H1 (cell line): ENCODE data around the gene RASSF5. TPM values are rescaled to one million over a fixed set of nuclear protein-coding genes. Genes with fewer than 3 reads are reported as not detected.

Experiments
- ASH2L ChIP-seq: fragments of 200-600, 300-600 bp; sonication (generic); IDR thresholded peaks from one replicate; pipeline ENCODE4 v1.7.1; 2017; ENCODE audit warnings: low read length
- ATF2 ChIP-seq: IDR thresholded peaks from 2 replicates; pipeline ENCODE4 v1.6.1; 2012; ENCODE audit warnings: low read length, inconsistent platforms
- BACH1 ChIP-seq: IDR thresholded peaks from 2 replicates; pipeline ENCODE4 v1.6.1; 2012; ENCODE audit warnings: low read length, improper control_type of control experiment
- CBX8 ChIP-seq: fragments of 300-800, 300-1000 bp; sonication (generic); IDR thresholded peaks from 2 replicates; pipeline ENCODE4 v1.7.1; 2016; ENCODE audit warnings: low read depth, low read length, borderline replicate concordance
- CEBPB ChIP-seq: IDR thresholded peaks from 2 replicates; pipeline ENCODE4 v1.6.1; 2012; ENCODE audit warnings: low read depth, low read length
- CTBP2 ChIP-seq: IDR thresholded peaks from 2 replicates; pipeline ENCODE4 v1.7.0; 2011; ENCODE audit warnings: borderline replicate concordance, mild to moderate bottlenecking, moderate library complexity, mixed read lengths, low read length; ENCODE audit not compliant: insufficient read depth, insufficient read length
- E2F6 ChIP-seq: IDR thresholded peaks from 2 replicates; pipeline ENCODE4 v1.6.1; 2012; ENCODE audit warnings: inconsistent platforms
- FOSL1 ChIP-seq: IDR thresholded peaks from 2 replicates; pipeline ENCODE4 v1.6.1; 2011; ENCODE audit warnings: mild to moderate bottlenecking, low read depth, low read length, moderate library complexity; ENCODE audit not compliant: insufficient read depth
- HDAC2 ChIP-seq, 2 experiments: fragments of 300-600 bp in 1 of 2; sonication (generic) in 1 of 2; IDR thresholded peaks; 2 replicates each; pipeline ENCODE4 v1.6.1; 2011 to 2012; ENCODE audit warnings: low read depth in 2 of 2, low read length in 2 of 2, mild to moderate bottlenecking in 2 of 2, moderate library complexity in 2 of 2, borderline replicate concordance in 1 of 2, inconsistent platforms in 1 of 2
- HDAC6 ChIP-seq: IDR thresholded peaks from one replicate; pipeline ENCODE4 v1.7.1; 2012; ENCODE audit warnings: low read depth, mild to moderate bottlenecking, inconsistent platforms, low read length, moderate library complexity
- KDM1A ChIP-seq: fragments of 200-600, 300-600 bp; sonication (generic); IDR thresholded peaks from 2 replicates; pipeline ENCODE4 v1.7.1; 2016; ENCODE audit warnings: mild to moderate bottlenecking, low read length, borderline replicate concordance
- NANOG ChIP-seq: IDR thresholded peaks from 2 replicates; pipeline ENCODE4 v1.6.1; 2011; ENCODE audit warnings: low read length, low read depth, mild to moderate bottlenecking, inconsistent platforms; ENCODE audit not compliant: insufficient read depth, poor library complexity, severe bottlenecking
- POLR2A ChIP-seq, 2 experiments: IDR thresholded peaks; 1 replicate in 1 of 2; 2 replicates in 1 of 2; pipeline ENCODE4 v1.6.1; 2011; ENCODE audit warnings: low read depth in 2 of 2, low read length in 2 of 2, mild to moderate bottlenecking in 2 of 2; ENCODE audit errors: control extremely low read depth in 1 of 2
- POLR2AphosphoS5 ChIP-seq: IDR thresholded peaks from 2 replicates; pipeline ENCODE4 v1.6.1; 2011; ENCODE audit warnings: low read depth, low read length
- RAD21 ChIP-seq, 2 experiments: IDR thresholded peaks in 1 of 2; conservative IDR thresholded peaks in 1 of 2; 2 replicates each; pipeline ENCODE4 v1.6.1; 2011; ENCODE audit warnings: low read depth in 2 of 2, low read length in 2 of 2, improper control_type of control experiment in 1 of 2, inconsistent platforms in 1 of 2, mild to moderate bottlenecking in 1 of 2, moderate library complexity in 1 of 2
- SIN3A ChIP-seq, 2 experiments: IDR thresholded peaks in 1 of 2; conservative IDR thresholded peaks in 1 of 2; 2 replicates each; pipeline ENCODE4 v1.6.1; 2011 to 2012; ENCODE audit warnings: low read length in 2 of 2, improper control_type of control experiment in 1 of 2, low read depth in 1 of 2, mild to moderate bottlenecking in 1 of 2
- SP1 ChIP-seq: IDR thresholded peaks from 2 replicates; pipeline ENCODE4 v1.6.1; 2011; ENCODE audit warnings: low read depth, low read length
- SUZ12 ChIP-seq: fragments of 200-600 bp; sonication (generic); IDR thresholded peaks from 2 replicates; pipeline ENCODE4 v1.6.1; 2012; ENCODE audit warnings: mild to moderate bottlenecking, inconsistent platforms, low read length, moderate library complexity, mixed read lengths
- TAF1 ChIP-seq: IDR thresholded peaks from 2 replicates; pipeline ENCODE4 v1.6.1; 2011; ENCODE audit warnings: mild to moderate bottlenecking, low read depth, low read length
- TEAD4 ChIP-seq: IDR thresholded peaks from 2 replicates; pipeline ENCODE4 v1.6.1; 2012; ENCODE audit warnings: low read depth, low read length, inconsistent platforms, mixed read lengths
- polyA plus RNA-seq, 7 experiments: library from polyadenylated mRNA; depleted of rRNA in 3 of 7; stranded (reverse) in 5 of 7; unstranded in 2 of 7; fragments of >200 nt in 5 of 7; fragments of 200-250 nt in 2 of 7; gene quantifications; 1 replicate in 5 of 7; 2 replicates in 1 of 7; 4 replicates in 1 of 7; pipeline versions ENCODE4 v1.2.1 to v1.2.3, GENCODE V29; 2011 to 2013; ENCODE audit warnings: missing spikeins in 2 of 7, mixed read lengths in 2 of 7
- total RNA-seq: library from RNA; stranded (reverse); fragmentation: NEBNext Ultra II Directional; extraction: Animal tissue kit (Norgen Biotek cat#: 25700); gene quantifications from 2 replicates; pipeline ENCODE4 v1.2.1, GENCODE V29; 2021

The RASSF5 gene
- total and polyA plus RNA-seq, 2 of the 8 experiments (the other 6 are each of a cell fraction or from before 2014, with no cell fraction given) = 0.82 to 1.8 TPM

GRCh38 chr1:206635080-206635977, 128.0 kb downstream of the RASSF5 start, which contains the start of gene DYRK3 (continued):
- TF ChIP-seq ATF2 = no peak
- TF ChIP-seq SUZ12 = no peak
- peak; percentile 91 to 94; a peak in 3 of 4 replicates for TF ChIP-seq SIN3A (conservative IDR thresholded peaks at IDR 0.05 in 1 of 2, IDR thresholded peaks at IDR 0.05 in 1 of 2; ENCODE audit: low read depth in 1 of 2, low read length in 2 of 2)
- TF ChIP-seq POLR2A (IDR thresholded peaks at IDR 0.05; ENCODE audit: control extremely low read depth in 1 of 2, low read depth in 2 of 2, low read length in 2 of 2) = peak in 1 of 2 experiments; percentile 68; a peak in 1 of 3 replicates
- TF ChIP-seq E2F6 = peak; percentile 91
- TF ChIP-seq KDM1A = peak; percentile 90
- TF ChIP-seq FOSL1 = no peak
- TF ChIP-seq CTBP2 = no peak
- no peak for TF ChIP-seq CBX8
- TF ChIP-seq BACH1 = 0 out of 2 replicates have a peak, but pooled peaks have one; percentile 35
- TF ChIP-seq TAF1 = peak; percentile 71; the same call in 1 of the 2 replicates
- TF ChIP-seq POLR2AphosphoS5 = peak; percentile 75
- TF ChIP-seq CEBPB = no peak
- no peak for TF ChIP-seq TEAD4
- TF ChIP-seq RAD21 (IDR thresholded peaks at IDR 0.05 in 1 of 2, conservative IDR thresholded peaks at IDR 0.05 in 1 of 2; ENCODE audit: low read depth in 2 of 2, low read length in 2 of 2) = no peak
- no peak for TF ChIP-seq SP1
- TF ChIP-seq NANOG = no peak
- no peak for TF ChIP-seq HDAC6
- TF ChIP-seq HDAC2 (IDR thresholded peaks at IDR 0.05; ENCODE audit: borderline replicate concordance in 1 of 2, low read depth in 2 of 2, low read length in 2 of 2) = peak in 1 of 2 experiments; percentile 77; a peak in 2 of 4 replicates
- peak; percentile 87 for TF ChIP-seq ASH2L
